Measurements from ENCODE around the gene LRRC47. TPM values are rescaled to one million over a fixed set of nuclear protein-coding genes. Genes with fewer than 3 reads are reported as not detected.

The LRRC47 gene
- total RNA-seq, 1 experiment from 2014 or later = 65.1 TPM

DNA sequence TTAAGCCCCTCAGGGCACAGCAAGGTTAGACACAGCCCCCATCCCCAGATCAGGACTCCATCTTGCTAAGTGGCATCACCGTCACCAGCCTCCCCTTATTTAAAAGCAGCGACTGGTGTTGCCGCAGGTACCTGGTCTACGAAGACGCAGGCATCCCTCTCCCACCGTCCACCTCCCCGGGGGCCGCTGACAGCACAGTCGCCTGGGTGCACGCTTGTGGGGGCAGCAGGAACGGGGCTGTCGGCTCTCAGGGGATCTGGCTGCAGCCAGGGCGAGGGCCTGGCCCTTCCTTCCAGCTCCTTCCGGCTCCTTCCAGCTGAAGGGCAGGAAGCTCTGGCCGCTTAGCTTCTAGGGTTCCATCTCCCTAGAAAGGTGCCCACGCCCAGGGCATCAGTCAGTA, 61.7 kb downstream of the LRRC47 start:
- Histone ChIP-seq H2AFZ (ENCODE audit: low read length) (no peak overlapping the region), H3K79me2 (ENCODE audit: insufficient read depth, low read length) (no peaks in the 10 kb centered on the region), H2BK15ac (ENCODE audit: low read depth, low read length) (no peak overlapping the region), H2BK5ac (ENCODE audit: insufficient read length, low read length) (no peak overlapping the region), H2BK12ac (ENCODE audit: insufficient read length, low read depth, low read length) (no peak overlapping the region), H4K20me1 (ENCODE audit: control insufficient read depth, insufficient read depth, insufficient read length) (no peaks in the 10 kb centered on the region), H2BK120ac (ENCODE audit: low read depth, low read length, poor library complexity, severe bottlenecking) (no peak overlapping the region), H4K5ac (ENCODE audit: insufficient read length, low read depth, low read length) (no peak overlapping the region), H3K56ac (ENCODE audit: insufficient read length, low read depth, low read length) (no peak overlapping the region), H3K27me3 (ENCODE audit: insufficient read depth, low read length) (no peaks in the 10 kb centered on the region), H3K23me2 (ENCODE audit: insufficient read length, low read depth, low read length, poor library complexity, severe bottlenecking) (no peaks in the 10 kb centered on the region), H3K23ac (ENCODE audit: insufficient read length, low read depth, low read length) (no peak overlapping the region), H4K91ac (ENCODE audit: insufficient read length, low read depth, low read length) (no peak overlapping the region), H3K18ac (ENCODE audit: insufficient read length, low read depth, low read length) (no peak overlapping the region), H3K4me2 (ENCODE audit: insufficient read depth, insufficient read length, low read length) (no peak overlapping the region), H3K4ac (ENCODE audit: low read depth, low read length) (no peak overlapping the region), H4K8ac (replicated peaks; ENCODE audit: insufficient read length, low read depth, low read length) (no peak overlapping the region), H3K9ac (ENCODE audit: extremely low read depth, insufficient read length, low read length) (no peak overlapping the region), H3K9me3 (ENCODE audit: control insufficient read depth, low read depth, low read length) (no peaks in the 10 kb centered on the region), H2BK20ac (ENCODE audit: low read depth, low read length, poor library complexity, severe bottlenecking) (no peak overlapping the region), H3K14ac (ENCODE audit: insufficient read depth, low read length) (no peak overlapping the region), H3T11ph (ENCODE audit: low read length) (no peak overlapping the region), H3K79me1 (ENCODE audit: insufficient read depth, low read depth, low read length, poor library complexity, severe bottlenecking) (no peaks in the 10 kb centered on the region), H3K4me1 (ENCODE audit: insufficient read depth, low read length) (no peaks in the 10 kb centered on the region), H3K27ac (ENCODE audit: insufficient read length, low read depth, low read length) (no peak overlapping the region), H2AK5ac (ENCODE audit: insufficient read length, low read length) (no peak overlapping the region)
- Mint-ChIP-seq H3K27me3 (ENCODE audit: low read depth) (no peaks in the 10 kb centered on the region), H3K36me3 (ENCODE audit: insufficient read depth in 1 of 3, low read depth in 3 of 3) (peaks cover 6 to 18% (median 10%) of the 10 kb centered on the region in 3 experiments; a peak in 5 of 7 replicates), H3K27ac (no peak overlapping the region), H3K4me3 (no peak overlapping the region), H3K4me1 (peaks cover 0 to 13% of the 10 kb centered on the region in 2 experiments; a peak in 2 of 4 replicates), H3K9me3 (no peaks in the 10 kb centered on the region)
- WGBS (ENCODE audit: extremely low coverage, insufficient read length, low lambda C conversion rate) = no CpG with 5 or more reads among the region's 16 CpGs
- no peak for DNase-seq
- TF ChIP-seq, protein P1, sequence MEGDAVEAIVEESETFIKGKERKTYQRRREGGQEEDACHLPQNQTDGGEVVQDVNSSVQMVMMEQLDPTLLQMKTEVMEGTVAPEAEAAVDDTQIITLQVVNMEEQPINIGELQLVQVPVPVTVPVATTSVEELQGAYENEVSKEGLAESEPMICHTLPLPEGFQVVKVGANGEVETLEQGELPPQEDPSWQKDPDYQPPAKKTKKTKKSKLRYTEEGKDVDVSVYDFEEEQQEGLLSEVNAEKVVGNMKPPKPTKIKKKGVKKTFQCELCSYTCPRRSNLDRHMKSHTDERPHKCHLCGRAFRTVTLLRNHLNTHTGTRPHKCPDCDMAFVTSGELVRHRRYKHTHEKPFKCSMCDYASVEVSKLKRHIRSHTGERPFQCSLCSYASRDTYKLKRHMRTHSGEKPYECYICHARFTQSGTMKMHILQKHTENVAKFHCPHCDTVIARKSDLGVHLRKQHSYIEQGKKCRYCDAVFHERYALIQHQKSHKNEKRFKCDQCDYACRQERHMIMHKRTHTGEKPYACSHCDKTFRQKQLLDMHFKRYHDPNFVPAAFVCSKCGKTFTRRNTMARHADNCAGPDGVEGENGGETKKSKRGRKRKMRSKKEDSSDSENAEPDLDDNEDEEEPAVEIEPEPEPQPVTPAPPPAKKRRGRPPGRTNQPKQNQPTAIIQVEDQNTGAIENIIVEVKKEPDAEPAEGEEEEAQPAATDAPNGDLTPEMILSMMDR (conservative IDR thresholded peaks at IDR 0.05) = no peak
